Neutrophil (primary cell): ENCODE results near the gene TSPAN12.

Source experiments
- H3K27ac ChIP-seq: fragments of 200-600 bp; sonication (generic); 2 replicates; pipeline ENCODE4 v1.5.1; 2016; ENCODE audit warnings: mild to moderate bottlenecking, moderate library complexity
- H3K27me3 ChIP-seq: fragments of 200-600 bp; sonication (generic); 2 replicates; pipeline ENCODE4 v1.6.0; 2016; ENCODE audit warnings: mild to moderate bottlenecking
- H3K36me3 ChIP-seq: fragments of 200-600 bp; sonication (generic); 2 replicates; pipeline ENCODE4 v1.5.1; 2017
- H3K4me1 ChIP-seq, 2 experiments: fragments of 200-600 bp in 1 of 2; sonication (generic) in 1 of 2; 1 replicate in 1 of 2; 2 replicates in 1 of 2; pipeline versions ENCODE4 v1.5.1 to v1.6.1; 2013 to 2016; ENCODE audit warnings: low read depth in 1 of 2, low read length in 1 of 2, mild to moderate bottlenecking in 1 of 2, moderate library complexity in 1 of 2; ENCODE audit not compliant: control insufficient read depth in 1 of 2, insufficient read depth in 1 of 2
- H3K4me3 ChIP-seq, 2 experiments: fragments of 200-600 bp in 1 of 2; sonication (generic) in 1 of 2; 1 replicate in 1 of 2; 2 replicates in 1 of 2; pipeline ENCODE4 v1.5.1; 2013 to 2016; ENCODE audit warnings: low read depth in 1 of 2, low read length in 1 of 2, mild to moderate bottlenecking in 1 of 2, moderate library complexity in 1 of 2
- H3K9me3 ChIP-seq: fragments of 200-600 bp; sonication (generic); 2 replicates; pipeline ENCODE4 v1.5.1; 2016
- CTCF ChIP-seq: fragments of 200-600 bp; sonication (generic); IDR thresholded peaks from 2 replicates; pipeline ENCODE4 v1.5.1; 2016; ENCODE audit warnings: antibody characterized with exemption

TSPAN12 gene

GRCh38 chr7:120874722-120875121 is 16.8 kb upstream of the TSPAN12 start:
- TF ChIP-seq CTCF: no peak
- H3K27ac ChIP-seq: no peak overlapping the region
- no peak overlapping the region for H3K4me3 ChIP-seq
- peaks cover 31% of the 10 kb centered on the region for H3K27me3 ChIP-seq
- H3K36me3 ChIP-seq: no peaks in the 10 kb centered on the region
- no peaks in the 10 kb centered on the region for H3K4me1 ChIP-seq
- H3K9me3 ChIP-seq: no peaks in the 10 kb centered on the region

GRCh38 chr7:120874016-120874415 is 16.1 kb upstream of the TSPAN12 start:
- Histone ChIP-seq H3K36me3 (no peaks in the 10 kb centered on the region), H3K4me1 (no peaks in the 10 kb centered on the region), H3K4me3 (no peak overlapping the region), H3K27me3 (peaks cover 31% of the 10 kb centered on the region), H3K9me3 (no peaks in the 10 kb centered on the region), H3K27ac (no peak overlapping the region)
- no peak for TF ChIP-seq CTCF

- TF ChIP-seq CTCF: no peak
- Histone ChIP-seq H3K4me1 (no peaks in the 10 kb centered on the region), H3K4me3 (no peak overlapping the region), H3K27ac (no peak overlapping the region), H3K36me3 (no peaks in the 10 kb centered on the region), H3K27me3 (peaks cover 27% of the 10 kb centered on the region), H3K9me3 (no peaks in the 10 kb centered on the region)
Measured at GRCh38 chr7:120873401-120873800, 15.5 kb upstream of the TSPAN12 start.

GRCh38 chr7:120869700-120870099 is 11.8 kb upstream of the TSPAN12 start:
- Histone ChIP-seq H3K36me3 (no peaks in the 10 kb centered on the region), H3K27ac (no peak overlapping the region), H3K9me3 (no peaks in the 10 kb centered on the region), H3K4me3 (no peak overlapping the region), H3K4me1 (no peaks in the 10 kb centered on the region), H3K27me3 (peaks cover under 1% of the 10 kb centered on the region)
- no peak for TF ChIP-seq CTCF

- peaks cover 16% of the 10 kb centered on the region for H3K27me3 ChIP-seq
Measured at GRCh38 chr7:120867932-120868331, 10.0 kb upstream of the TSPAN12 start.

More at GRCh38 chr7:120867932-120868331, 10.0 kb upstream of the TSPAN12 start:
- TF ChIP-seq CTCF: no peak
- no peak overlapping the region for H3K27ac ChIP-seq
- H3K4me3 ChIP-seq: no peak overlapping the region
- no peaks in the 10 kb centered on the region for H3K36me3 ChIP-seq
- H3K4me1 ChIP-seq: no peaks in the 10 kb centered on the region
- H3K9me3 ChIP-seq: no peaks in the 10 kb centered on the region
